Measurements from ENCODE around the gene CAMK4.

DNA sequence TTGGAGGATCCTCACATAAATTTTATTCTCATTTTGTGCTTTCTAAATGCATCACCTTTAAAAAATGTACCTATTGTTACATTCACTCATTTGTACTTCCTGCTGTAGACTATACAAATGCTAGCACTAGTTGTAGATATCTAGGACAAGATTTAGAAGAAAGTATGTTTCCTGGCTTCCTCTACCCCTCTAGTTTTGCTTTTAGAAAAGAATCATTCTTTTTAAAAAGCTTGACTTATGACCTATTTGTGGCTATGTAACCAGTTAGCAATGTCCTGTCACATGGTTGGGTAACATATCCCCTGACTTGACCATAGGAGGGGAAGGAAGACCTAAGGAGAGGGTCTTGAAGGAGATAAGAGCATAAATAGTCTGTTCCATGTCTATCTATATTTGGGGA is 13.3 kb downstream of the CAMK4 start:
- TF ChIP-seq CTCF (IDR thresholded peaks at IDR 0.05; ENCODE audit: insufficient read depth, low read depth, low read length) (no peak), EZH2 (IDR thresholded peaks at IDR 0.05; ENCODE audit: insufficient read depth, low read length) (no peak)
